Cardiac muscle cell (in vitro differentiated cells and primary cell): ENCODE measurements around the gene DEPDC1. TPM values are rescaled to one million over a fixed set of nuclear protein-coding genes. Genes with fewer than 3 reads are reported as not detected.

ENCODE experiments used
- DNase-seq, 2 donors: peaks; one replicate each; pipeline versions ENCODE4 v3.0.0 to v3.0.0-alpha.2; 2010 to 2017; ENCODE audit warnings: low read depth in 1 of 2, low spot score in 1 of 2
- H3K27ac ChIP-seq: fragments of 200-600 bp; sonication (generic); 2 replicates; pipeline ENCODE4 v1.5.1; 2016
- H3K27me3 ChIP-seq: fragments of 200-600 bp; sonication (generic); 2 replicates; pipeline ENCODE4 v1.6.0; 2016; ENCODE audit warnings: control low read depth
- H3K36me3 ChIP-seq: fragments of 200-600 bp; sonication (generic); 2 replicates; pipeline ENCODE4 v1.5.1; 2016; ENCODE audit warnings: control low read depth
- H3K4me1 ChIP-seq: fragments of 200-600 bp; sonication (generic); 2 replicates; pipeline ENCODE4 v1.8.1; 2017; ENCODE audit warnings: low read depth, mild to moderate bottlenecking, mixed run types
- H3K4me3 ChIP-seq: fragments of 200-600 bp; sonication (generic); 2 replicates; pipeline ENCODE4 v1.5.1; 2016; ENCODE audit warnings: mild to moderate bottlenecking
- H3K9me3 ChIP-seq: fragments of 200-600 bp; sonication (generic); 2 replicates; pipeline ENCODE4 v1.5.1; 2017; ENCODE audit warnings: low read depth, mild to moderate bottlenecking, control low read depth
- CTCF ChIP-seq: IDR thresholded peaks from 2 replicates; pipeline ENCODE4 v1.5.1; 2012; ENCODE audit warnings: low read depth, mild to moderate bottlenecking, low read length
- polyA plus RNA-seq: library from polyadenylated mRNA; unstranded; fragments of >200 nt; fragmentation: Nextera tagmentation; extraction: Ambion mirVana; gene quantifications from 2 replicates; pipeline ENCODE4 v1.2.1, GENCODE V29; 2016
- total RNA-seq: library from RNA; depleted of rRNA; stranded (reverse); fragments of >200 nt; gene quantifications from 2 replicates; pipeline ENCODE4 v1.2.3, GENCODE V29; 2016

The DEPDC1 gene
- total and polyA plus RNA-seq, 2 experiments from 2014 or later = 4.9 to 37.6 TPM

GRCh38 chr1:68473060-68473459, 23.8 kb downstream of the DEPDC1 start:
- Histone ChIP-seq H3K4me1 (no peaks in the 10 kb centered on the region), H3K36me3 (peaks cover 11% of the 10 kb centered on the region), H3K27me3 (no peaks in the 10 kb centered on the region), H3K27ac (no peak overlapping the region), H3K9me3 (no peaks in the 10 kb centered on the region), H3K4me3 (no peak overlapping the region)
- DNase-seq = no peak
- TF ChIP-seq CTCF = no peak

- Histone ChIP-seq H3K27me3 (no peaks in the 10 kb centered on the region), H3K27ac (no peak overlapping the region), H3K9me3 (no peaks in the 10 kb centered on the region), H3K36me3 (no peaks in the 10 kb centered on the region), H3K4me1 (no peaks in the 10 kb centered on the region), H3K4me3 (no peak overlapping the region)
- peak; percentile 24 to 46 for DNase-seq
- peak; percentile 74 for TF ChIP-seq CTCF
Measured at GRCh38 chr1:68470388-68470970, 26.4 kb downstream of the DEPDC1 start.

GRCh38 chr1:68464891-68465290, 32.0 kb downstream of the DEPDC1 start:
- H3K9me3 ChIP-seq = no peaks in the 10 kb centered on the region
- no peaks in the 10 kb centered on the region for H3K36me3 ChIP-seq
- no peak overlapping the region for H3K27ac ChIP-seq
- no peak for TF ChIP-seq CTCF
- H3K27me3 ChIP-seq = no peaks in the 10 kb centered on the region
- DNase-seq = no peak
- H3K4me3 ChIP-seq = no peak overlapping the region
- no peaks in the 10 kb centered on the region for H3K4me1 ChIP-seq

- TF ChIP-seq CTCF = no peak
- Histone ChIP-seq H3K27ac (no peak overlapping the region), H3K9me3 (no peaks in the 10 kb centered on the region), H3K4me1 (no peaks in the 10 kb centered on the region), H3K27me3 (no peaks in the 10 kb centered on the region), H3K4me3 (no peak overlapping the region), H3K36me3 (no peaks in the 10 kb centered on the region)
- DNase-seq = no peak
Measured at GRCh38 chr1:68460935-68461334, 35.9 kb downstream of the DEPDC1 start.

GRCh38 chr1:68459796-68460195, 37.1 kb downstream of the DEPDC1 start:
- H3K27me3 ChIP-seq = no peaks in the 10 kb centered on the region
- no peaks in the 10 kb centered on the region for H3K4me1 ChIP-seq
- no peaks in the 10 kb centered on the region for H3K9me3 ChIP-seq
- no peak for TF ChIP-seq CTCF
- no peak overlapping the region for H3K27ac ChIP-seq
- peak in 1 of 2 donors; percentile 13 for DNase-seq
- no peaks in the 10 kb centered on the region for H3K36me3 ChIP-seq
- no peak overlapping the region for H3K4me3 ChIP-seq

GRCh38 chr1:68459091-68459490, 37.8 kb downstream of the DEPDC1 start:
- no peak for DNase-seq
- no peaks in the 10 kb centered on the region for H3K9me3 ChIP-seq
- H3K4me3 ChIP-seq = no peak overlapping the region
- no peak overlapping the region for H3K27ac ChIP-seq
- no peaks in the 10 kb centered on the region for H3K27me3 ChIP-seq
- TF ChIP-seq CTCF = no peak
- H3K36me3 ChIP-seq = no peaks in the 10 kb centered on the region
- H3K4me1 ChIP-seq = no peaks in the 10 kb centered on the region
